ENCODE measurements around the gene TMEM106B. TPM values are rescaled to one million over a fixed set of nuclear protein-coding genes. Genes with fewer than 3 reads are reported as not detected.

The TMEM106B gene
- total and polyA plus RNA-seq, 2 of the 4 experiments (the other 2 are of a cell fraction) = 24.7 to 59.5 TPM

DNA sequence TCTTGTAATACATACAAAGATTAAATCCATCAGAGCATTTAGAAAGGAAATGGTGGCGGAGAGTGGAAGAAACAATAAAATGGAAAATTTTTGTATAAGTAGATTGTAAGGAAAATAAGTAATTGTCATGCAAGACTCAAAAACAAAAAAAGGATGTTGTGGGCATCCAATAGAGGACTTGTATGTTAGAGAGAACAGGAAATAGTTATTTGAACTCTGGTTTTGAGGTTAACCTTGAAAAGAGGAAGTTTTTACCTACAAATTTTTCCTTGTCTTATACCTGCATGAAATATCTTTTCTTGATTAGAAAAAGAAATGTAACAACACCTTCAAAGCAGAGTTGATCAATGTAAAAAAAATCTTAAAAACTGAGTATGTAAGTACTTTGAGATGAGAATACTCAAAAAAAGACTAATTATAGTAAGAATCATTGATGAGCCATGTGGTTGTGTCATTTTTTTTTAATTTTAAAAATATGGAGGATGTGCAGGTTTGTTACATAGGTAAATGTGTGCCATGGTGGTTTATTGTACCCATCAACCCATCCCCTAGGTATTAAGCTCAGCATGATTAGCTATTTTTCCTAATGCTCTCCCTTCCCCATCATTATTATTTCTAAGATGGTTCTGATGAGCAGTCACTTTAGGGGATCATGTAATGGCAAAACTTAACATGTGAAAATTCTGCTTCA is 11.9 kb downstream of the TMEM106B start:
- Histone ChIP-seq H4K20me1 (ENCODE audit: insufficient read depth, low read length) (no peaks in the 10 kb centered on the region), H3K9ac (ENCODE audit: low read depth, low read length) (no peak overlapping the region), H3K23ac (ENCODE audit: low read depth, low read length) (no peak overlapping the region), H3K56ac (ENCODE audit: extremely low read depth, insufficient read depth, low read length) (no peak overlapping the region), H3K27me3 (ENCODE audit: control insufficient read depth, insufficient read depth, low read length) (no peaks in the 10 kb centered on the region), H3K27ac (ENCODE audit: insufficient read depth, low read length) (no peak overlapping the region), H3K9me3 (ENCODE audit: control insufficient read depth, insufficient read depth, low read length) (no peaks in the 10 kb centered on the region), H3K4me3 (ENCODE audit: insufficient read depth, low read depth, low read length) (no peak overlapping the region), H3K36me3 (ENCODE audit: control insufficient read depth, insufficient read depth, low read length) (peaks cover 6% of the 10 kb centered on the region; the same call in 1 of the 2 replicates), H3K4ac (ENCODE audit: low read depth, low read length) (no peak overlapping the region), H3K14ac (replicated peaks; ENCODE audit: low read depth, low read length) (no peak overlapping the region), H2BK15ac (ENCODE audit: low read depth, low read length) (no peak overlapping the region), H3K9me1 (ENCODE audit: insufficient read depth, low read length) (0 out of 2 replicates have a peak, but pooled peaks cover 3% of the 10 kb centered on the region), H4K91ac (ENCODE audit: insufficient read depth, low read depth, low read length) (no peak overlapping the region), H2BK20ac (ENCODE audit: low read depth, low read length) (no peak overlapping the region), H3K79me1 (ENCODE audit: low read depth in 1 of 2, low read length in 2 of 2) (no peaks in the 10 kb centered on the region), H2AK9ac (replicated peaks; ENCODE audit: low read depth, low read length, poor library complexity) (no peak overlapping the region), H3K18ac (ENCODE audit: low read depth, low read length) (no peak overlapping the region), H4K8ac (ENCODE audit: low read depth in 2 of 2, low read length in 2 of 2) (no peak overlapping the region), H2BK120ac (ENCODE audit: low read depth, low read length) (no peak overlapping the region), H4K5ac (ENCODE audit: low read depth, low read length) (no peak overlapping the region), H3K4me1 (ENCODE audit: control insufficient read depth, insufficient read depth, low read length) (no peaks in the 10 kb centered on the region), H2AFZ (replicated peaks; ENCODE audit: low read length, poor library complexity) (no peak overlapping the region), H3K4me2 (ENCODE audit: low read depth, low read length) (no peak overlapping the region), H2BK5ac (ENCODE audit: low read depth, low read length, poor library complexity, severe bottlenecking) (no peak overlapping the region), H2AK5ac (ENCODE audit: low read depth, low read length) (no peak overlapping the region)
- ChIA-PET CTCF (no interaction called here), POLR2A (ENCODE audit: unreplicated experiment) (no interaction called here)
- ATAC-seq (ENCODE audit: low read depth) (no peak), DNase-seq (no peak)
- WGBS, 2 experiments (ENCODE audit: extremely low coverage in 2 of 2, insufficient read length in 1 of 2) = 100% methylated on average over 1 of the region's 1 CpG; no CpG with 5 or more reads in 1 of the 2 experiments
- no TSS peak for BruUV-seq (replicated peaks)
- in situ Hi-C loops (cut with MboI; ENCODE audit: low sequenced_read_pairs) = no loop called here
- intact Hi-C loops (cut with micrococcal nuclease) = no loop called here
- TF ChIP-seq MXI1 (IDR thresholded peaks at IDR 0.05; ENCODE audit: borderline replicate concordance, low read depth, low read length) (no peak), RAD21 (IDR thresholded peaks at IDR 0.05; ENCODE audit: low read length) (no peak), CEBPB (IDR thresholded peaks at IDR 0.05; ENCODE audit: low read depth, low read length) (no peak), CHD1 (IDR thresholded peaks at IDR 0.05; ENCODE audit: low read depth, low read length) (no peak), RCOR1 (IDR thresholded peaks at IDR 0.05; ENCODE audit: insufficient replicate concordance, low read length) (no peak), MAZ (IDR thresholded peaks at IDR 0.05; ENCODE audit: borderline replicate concordance, low read depth, low read length) (no peak), ELK1 (IDR thresholded peaks at IDR 0.05; ENCODE audit: borderline replicate concordance, low read depth, low read length) (no peak), POLR2A (IDR thresholded peaks at IDR 0.05; ENCODE audit: low read depth, low read length) (no peak), FOS (IDR thresholded peaks at IDR 0.05; ENCODE audit: low read depth, low read length) (no peak), BHLHE40 (IDR thresholded peaks at IDR 0.05; ENCODE audit: low read depth, low read length) (no peak), NFE2L2 (IDR thresholded peaks at IDR 0.05; ENCODE audit: low read depth, low read length) (no peak), RFX5 (IDR thresholded peaks at IDR 0.05; ENCODE audit: low read depth, low read length) (no peak), MAFK (IDR thresholded peaks at IDR 0.05; ENCODE audit: low read depth, low read length) (no peak), SMC3 (IDR thresholded peaks at IDR 0.05; ENCODE audit: low read depth, low read length) (no peak)
- TF ChIP-seq, protein P1, sequence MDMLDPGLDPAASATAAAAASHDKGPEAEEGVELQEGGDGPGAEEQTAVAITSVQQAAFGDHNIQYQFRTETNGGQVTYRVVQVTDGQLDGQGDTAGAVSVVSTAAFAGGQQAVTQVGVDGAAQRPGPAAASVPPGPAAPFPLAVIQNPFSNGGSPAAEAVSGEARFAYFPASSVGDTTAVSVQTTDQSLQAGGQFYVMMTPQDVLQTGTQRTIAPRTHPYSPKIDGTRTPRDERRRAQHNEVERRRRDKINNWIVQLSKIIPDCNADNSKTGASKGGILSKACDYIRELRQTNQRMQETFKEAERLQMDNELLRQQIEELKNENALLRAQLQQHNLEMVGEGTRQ (IDR thresholded peaks at IDR 0.05; ENCODE audit: low read depth, low read length) = no peak
- TF ChIP-seq, protein P2, sequence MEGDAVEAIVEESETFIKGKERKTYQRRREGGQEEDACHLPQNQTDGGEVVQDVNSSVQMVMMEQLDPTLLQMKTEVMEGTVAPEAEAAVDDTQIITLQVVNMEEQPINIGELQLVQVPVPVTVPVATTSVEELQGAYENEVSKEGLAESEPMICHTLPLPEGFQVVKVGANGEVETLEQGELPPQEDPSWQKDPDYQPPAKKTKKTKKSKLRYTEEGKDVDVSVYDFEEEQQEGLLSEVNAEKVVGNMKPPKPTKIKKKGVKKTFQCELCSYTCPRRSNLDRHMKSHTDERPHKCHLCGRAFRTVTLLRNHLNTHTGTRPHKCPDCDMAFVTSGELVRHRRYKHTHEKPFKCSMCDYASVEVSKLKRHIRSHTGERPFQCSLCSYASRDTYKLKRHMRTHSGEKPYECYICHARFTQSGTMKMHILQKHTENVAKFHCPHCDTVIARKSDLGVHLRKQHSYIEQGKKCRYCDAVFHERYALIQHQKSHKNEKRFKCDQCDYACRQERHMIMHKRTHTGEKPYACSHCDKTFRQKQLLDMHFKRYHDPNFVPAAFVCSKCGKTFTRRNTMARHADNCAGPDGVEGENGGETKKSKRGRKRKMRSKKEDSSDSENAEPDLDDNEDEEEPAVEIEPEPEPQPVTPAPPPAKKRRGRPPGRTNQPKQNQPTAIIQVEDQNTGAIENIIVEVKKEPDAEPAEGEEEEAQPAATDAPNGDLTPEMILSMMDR (conservative IDR thresholded peaks at IDR 0.05; ENCODE audit: low read depth, low read length) = no peak
- dilution Hi-C loops (cut with HindIII; ENCODE audit: low sequenced_read_pairs, unreplicated experiment) = no loop called here

Data from IMR-90 (cell line).